NCI-H345 treated with DMSO at 0.1 percent for 48 hours (cell line): ENCODE data around the gene FXYD5.
"Not testable (repeated sequence)": the region's sequence is repeated elsewhere in the genome, so short reads cannot be mapped to it uniquely, and the experiment has no call there.

Experiments used
- DNase-seq: peaks from one replicate; lab custom pipeline; 2025; ENCODE audit not compliant: unreplicated experiment; lab: John Stamatoyannopoulos, UW

Gene FXYD5

GRCh38 chr19:35136977-35137702 lies 17.4 kb upstream of the FXYD5 start:
- no peak for DNase-seq

DNA sequence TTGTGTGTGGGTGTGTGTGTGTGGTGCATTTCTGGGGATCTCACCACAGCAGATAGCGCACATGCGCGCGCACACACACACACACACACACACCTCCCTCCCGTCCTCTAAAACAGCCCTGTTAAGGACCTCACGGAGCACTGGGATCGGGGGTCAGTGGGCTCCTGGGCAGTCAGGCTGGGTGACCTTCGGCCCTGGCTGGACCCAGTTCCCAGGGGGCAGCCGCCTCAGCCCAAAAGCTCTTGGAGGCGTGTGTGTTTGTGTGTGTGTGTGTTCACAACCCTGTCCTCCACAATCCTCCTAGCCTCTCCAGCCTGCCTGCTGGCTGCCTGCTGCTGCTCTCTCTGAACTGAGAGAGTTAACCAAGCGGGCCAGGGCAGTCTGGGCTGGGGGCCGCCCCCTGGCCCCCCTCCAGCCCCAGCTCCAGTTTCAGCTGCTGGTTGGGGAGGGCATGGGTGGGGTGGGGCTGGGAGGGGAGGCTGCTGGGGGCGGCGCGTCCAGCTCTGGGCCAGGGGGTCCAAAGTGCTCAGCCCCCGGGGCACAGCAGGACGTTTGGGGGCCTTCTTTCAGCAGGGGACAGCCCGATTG lies 16.1 kb upstream of the FXYD5 start, which contains the start of gene FXYD1:
Gene FXYD1 (plus strand): TSS at position 520 of the 588 bp plus-strand sequence. CDS start 1,256 bp downstream, outside the sequence.
- no peak for DNase-seq

DNA sequence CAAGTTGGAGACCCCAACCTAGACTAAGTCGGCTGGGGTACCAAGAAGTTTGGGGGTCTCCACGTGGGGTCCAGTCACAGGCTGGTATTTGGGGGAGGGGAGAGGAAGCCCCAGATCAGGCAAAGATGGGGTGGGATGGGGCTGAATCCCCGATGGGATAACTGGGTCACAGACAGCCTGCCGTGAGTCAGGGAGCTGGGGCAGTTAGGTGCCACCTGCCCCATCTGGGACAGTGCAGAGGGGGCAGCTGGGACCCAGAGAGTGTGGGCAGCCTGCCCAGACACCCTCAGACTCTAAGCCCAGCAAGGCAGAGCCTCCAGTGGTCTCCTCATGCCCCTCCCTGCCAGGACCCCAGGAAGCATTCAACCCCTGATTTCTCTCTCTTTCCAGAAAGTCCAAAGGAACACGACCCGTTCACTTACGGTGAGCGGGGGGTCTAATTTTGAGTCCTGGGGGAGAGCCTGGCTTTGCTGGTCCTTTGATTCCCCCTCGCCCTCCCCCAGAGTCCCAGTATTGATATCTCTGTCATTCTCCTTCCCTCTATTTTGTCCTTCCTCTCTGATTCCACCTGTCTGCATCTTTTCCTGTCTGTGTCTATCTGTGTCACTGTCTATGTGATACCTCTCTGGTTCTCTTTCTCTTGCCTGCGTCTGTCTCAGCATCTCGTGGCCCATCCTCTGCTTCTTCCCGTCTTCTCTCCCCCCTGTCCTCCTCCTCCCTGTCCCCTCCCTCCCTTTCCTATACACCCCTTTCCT lies 14.2 kb upstream of the FXYD5 start:
- no peak for DNase-seq

DNA sequence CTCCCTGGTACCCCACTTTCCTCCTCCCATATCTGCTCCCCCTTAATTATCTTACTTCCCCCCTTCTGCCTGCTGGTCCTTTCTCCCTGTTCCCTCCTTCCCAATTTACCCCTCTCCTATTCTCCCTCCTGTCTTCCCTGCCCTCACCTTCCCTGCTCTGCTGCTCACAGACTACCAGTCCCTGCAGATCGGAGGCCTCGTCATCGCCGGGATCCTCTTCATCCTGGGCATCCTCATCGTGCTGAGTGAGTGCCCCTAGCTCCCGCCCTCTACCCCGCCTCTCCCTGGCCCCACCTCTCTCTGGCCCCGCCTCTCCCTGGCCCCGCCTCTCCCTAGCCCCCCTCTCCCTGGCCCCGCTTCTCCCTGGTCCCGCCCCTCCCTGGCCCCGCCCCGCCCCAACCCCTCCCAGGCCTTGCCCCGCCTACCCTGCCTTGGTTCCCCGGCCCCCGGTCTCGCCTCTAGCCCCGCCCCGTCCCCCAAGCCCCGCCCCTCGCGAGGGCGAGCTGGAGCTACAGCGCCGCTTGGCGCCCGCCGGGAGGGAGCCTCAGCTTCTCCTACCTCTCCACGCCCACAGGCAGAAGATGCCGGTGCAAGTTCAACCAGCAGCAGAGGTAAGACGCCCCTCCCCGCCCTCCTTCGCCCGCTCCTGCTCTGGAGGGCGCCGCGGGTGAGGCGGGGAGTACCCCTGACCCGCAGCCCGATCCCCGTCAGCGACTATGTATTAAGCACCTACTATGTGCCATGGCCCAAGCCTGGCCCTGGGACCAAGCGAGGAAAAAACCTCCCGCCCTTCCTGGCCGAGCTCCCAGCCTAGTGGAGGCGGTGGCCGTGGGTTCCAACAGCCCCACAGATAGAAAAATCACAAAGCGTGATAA lies 13.3 kb upstream of the FXYD5 start:
- peak; percentile 75 for DNase-seq

DNA sequence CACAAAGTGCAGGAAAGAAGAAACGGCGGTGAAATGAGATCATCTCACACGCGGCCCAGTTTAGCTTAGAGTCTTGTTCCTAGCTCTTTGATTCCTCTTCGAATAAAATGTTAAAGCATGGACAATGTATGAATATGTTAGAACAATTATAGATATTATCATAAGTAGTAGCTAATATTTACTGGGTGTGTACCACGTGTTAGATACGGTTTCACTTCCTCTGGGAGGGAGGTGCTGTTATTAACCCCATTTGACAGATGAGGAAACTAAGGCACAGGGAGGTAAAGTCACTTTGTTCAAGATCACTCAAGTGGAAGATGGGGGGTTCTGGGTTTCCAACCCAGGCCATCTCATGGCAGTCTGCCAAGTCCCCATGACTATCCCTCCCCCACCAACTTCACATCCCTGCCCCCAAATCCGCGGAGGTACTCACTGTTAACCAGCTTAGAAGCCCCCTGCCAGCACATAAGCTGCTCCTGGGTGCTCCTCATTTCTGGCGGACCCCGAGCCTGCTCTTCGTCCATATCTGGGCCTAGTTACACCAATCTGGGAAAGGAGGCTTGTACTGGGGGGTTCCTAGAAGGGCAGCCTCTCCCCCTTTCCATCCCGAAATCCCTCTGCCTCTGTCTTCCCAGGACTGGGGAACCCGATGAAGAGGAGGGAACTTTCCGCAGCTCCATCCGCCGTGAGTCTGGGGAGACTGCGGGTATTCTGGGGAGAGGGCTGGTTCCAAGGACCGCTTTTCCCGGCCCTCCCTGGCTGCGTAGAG lies 12.5 kb upstream of the FXYD5 start:
- DNase-seq, result no peak

DNA sequence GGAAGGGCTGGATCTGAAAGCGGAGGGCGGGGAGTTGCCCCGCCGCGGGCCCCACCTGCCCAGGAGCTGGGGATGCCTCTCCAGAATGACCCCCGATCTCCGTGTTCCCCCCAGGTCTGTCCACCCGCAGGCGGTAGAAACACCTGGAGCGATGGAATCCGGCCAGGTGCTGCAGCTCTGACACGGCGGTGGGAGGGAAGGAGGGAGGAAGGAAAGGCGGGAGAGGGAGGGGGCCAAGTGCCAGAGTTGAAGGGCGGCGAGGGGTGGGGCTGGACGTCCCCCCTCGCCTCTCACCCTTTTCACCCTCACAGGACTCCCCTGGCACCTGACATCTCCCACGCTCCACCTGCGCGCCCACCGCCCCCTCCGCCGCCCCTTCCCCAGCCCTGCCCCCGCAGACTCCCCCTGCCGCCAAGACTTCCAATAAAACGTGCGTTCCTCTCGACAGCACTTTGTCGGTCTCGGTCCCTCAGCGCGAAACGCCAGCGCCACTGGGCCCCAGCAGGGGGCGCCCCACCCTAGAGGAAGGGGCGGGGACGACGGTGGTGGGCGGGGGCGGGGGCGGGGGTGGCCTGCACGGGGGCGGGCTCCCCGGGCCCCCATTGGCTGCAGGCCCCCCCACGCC lies 11.8 kb upstream of the FXYD5 start:
- DNase-seq, result no peak

GRCh38 chr19:35143231-35143715 lies 11.3 kb upstream of the FXYD5 start, which contains the start of gene FXYD7:
Gene FXYD7 (plus strand): TSS chr19:35143255. CDS start chr19:35143334, 79 bp downstream.
- DNase-seq, result no peak

GRCh38 chr19:35143818-35144217 lies 10.7 kb upstream of the FXYD5 start:
- no peak for DNase-seq

DNA sequence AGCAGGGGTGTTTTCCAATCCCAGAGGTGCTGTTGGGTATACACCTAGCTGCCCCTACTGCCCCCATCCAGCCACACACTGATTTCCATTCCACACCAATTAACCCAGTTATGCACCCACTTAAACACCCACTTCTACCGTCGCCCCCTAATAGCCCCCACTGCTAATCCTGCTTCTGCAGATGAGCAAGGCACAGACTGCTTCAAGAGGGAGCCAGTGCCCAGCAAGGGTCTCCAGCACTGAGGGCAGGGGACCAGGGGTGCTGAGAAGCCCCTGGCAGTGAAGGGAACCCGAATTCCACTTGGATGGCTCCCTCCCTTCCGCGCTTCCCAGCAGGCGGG lies 10.3 kb upstream of the FXYD5 start:
- no peak for DNase-seq

- no peak for DNase-seq
These were observed 9.7 kb upstream of the FXYD5 start for GRCh38 chr19:35144600-35145436.

GRCh38 chr19:35146746-35147459 lies 7.6 kb upstream of the FXYD5 start:
- DNase-seq, result no peak

GRCh38 chr19:35149463-35149862 lies 5.1 kb upstream of the FXYD5 start:
- no peak for DNase-seq

DNA sequence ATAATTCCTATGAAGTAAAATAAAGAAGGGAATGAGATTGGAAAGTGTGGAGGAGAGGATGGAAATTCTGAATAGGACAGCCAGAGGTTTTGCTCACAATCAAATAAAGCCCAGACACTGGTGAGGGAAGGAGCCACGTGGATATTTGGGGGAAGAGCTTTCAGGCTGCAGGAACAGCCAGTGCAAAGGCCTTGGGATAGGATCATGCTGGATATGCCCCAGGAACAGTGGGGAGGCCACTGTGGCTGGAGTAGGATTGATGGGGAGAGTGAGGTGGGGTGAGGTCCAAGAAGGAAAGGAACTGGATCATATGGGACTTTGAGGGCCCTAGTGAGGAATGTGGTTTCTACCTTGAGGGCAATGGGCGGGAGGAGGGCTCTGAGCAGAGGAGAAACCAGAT lies 4.1 kb upstream of the FXYD5 start:
- no peak for DNase-seq

- DNase-seq, result no peak
These were observed 3.1 kb upstream of the FXYD5 start for GRCh38 chr19:35151273-35152065.

DNA sequence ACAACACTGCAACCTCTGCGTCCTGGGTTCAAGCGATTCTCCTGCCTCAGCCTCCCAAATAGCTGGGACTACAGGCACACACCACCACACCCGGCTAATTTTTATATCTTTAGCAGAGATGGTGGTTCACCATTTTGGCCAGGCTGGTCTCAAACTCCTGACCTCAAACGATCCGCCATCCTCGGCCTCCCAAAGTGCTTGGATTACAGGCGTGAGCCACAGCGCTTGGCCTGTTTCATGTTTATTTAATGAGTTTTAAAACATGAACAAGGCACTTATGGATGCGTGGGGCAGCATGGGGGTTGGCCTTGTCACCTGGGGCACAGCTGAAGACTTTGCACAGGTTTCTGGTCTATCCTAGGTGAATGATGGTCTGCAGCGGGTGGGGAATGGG lies 1.4 kb upstream of the FXYD5 start:
- not testable (repeated sequence) for DNase-seq

GRCh38 chr19:35153701-35154524 lies 622 bp upstream of the FXYD5 start:
- no peak for DNase-seq

- no peak for DNase-seq
These were observed 906 bp downstream of the FXYD5 start for GRCh38 chr19:35155441-35155840.
